ENCODE measurements around the gene C19orf67. TPM values are rescaled to one million over a fixed set of nuclear protein-coding genes. Genes with fewer than 3 reads are reported as not detected.

C19orf67 gene
- total and polyA plus RNA-seq, 2 of the 4 experiments (the other 2 are of a cell fraction), result not detected

- H2AFZ ChIP-seq (replicated peaks; ENCODE audit: low read length, poor library complexity), result no peak overlapping the region
- H3K9me1 ChIP-seq (ENCODE audit: insufficient read depth, low read length), result peaks cover 3% of the 10 kb centered on the region; the same call in 1 of the 2 replicates
- H3K36me3 ChIP-seq (ENCODE audit: control insufficient read depth, insufficient read depth, low read length), result peaks cover 48% of the 10 kb centered on the region
- H3K4me3 ChIP-seq (ENCODE audit: insufficient read depth, low read depth, low read length), result no peak overlapping the region
- H3K9ac ChIP-seq (ENCODE audit: low read depth, low read length), result no peak overlapping the region
- no peak overlapping the region for H4K5ac ChIP-seq (ENCODE audit: low read depth, low read length)
- no peaks in the 10 kb centered on the region for H4K20me1 ChIP-seq (ENCODE audit: insufficient read depth, low read length)
- H2AK5ac ChIP-seq (ENCODE audit: low read depth, low read length), result no peak overlapping the region
- no peak overlapping the region for H3K23ac ChIP-seq (ENCODE audit: low read depth, low read length)
- no peak overlapping the region for H3K27ac ChIP-seq (ENCODE audit: insufficient read depth, low read length)
- no peak overlapping the region for H3K4me2 ChIP-seq (ENCODE audit: low read depth, low read length)
- no peaks in the 10 kb centered on the region for H3K9me3 ChIP-seq (ENCODE audit: control insufficient read depth, insufficient read depth, low read length)
- dilution Hi-C loops (cut with HindIII; ENCODE audit: low sequenced_read_pairs, unreplicated experiment) (no loop called here), in situ Hi-C loops (cut with MboI; ENCODE audit: low sequenced_read_pairs) (no loop called here), intact Hi-C loops (cut with micrococcal nuclease) (no loop called here)
- DNase-seq (no peak), ATAC-seq (ENCODE audit: low read depth) (no peak)
- H4K8ac ChIP-seq (ENCODE audit: low read depth in 2 of 2, low read length in 2 of 2), result no peak overlapping the region
- H4K91ac ChIP-seq (ENCODE audit: insufficient read depth, low read depth, low read length), result no peak overlapping the region
- H2BK5ac ChIP-seq (ENCODE audit: low read depth, low read length, poor library complexity, severe bottlenecking), result no peak overlapping the region
- TF ChIP-seq MAFK (IDR thresholded peaks at IDR 0.05; ENCODE audit: low read depth, low read length) (no peak), CTCF (conservative IDR thresholded peaks at IDR 0.05; ENCODE audit: low read depth, low read length) (no peak), POLR2A (IDR thresholded peaks at IDR 0.05; ENCODE audit: low read depth, low read length) (no peak)
- H3K14ac ChIP-seq (replicated peaks; ENCODE audit: low read depth, low read length), result no peak overlapping the region
- POLR2A ChIA-PET (ENCODE audit: unreplicated experiment), result no interaction called here
- no peak overlapping the region for H3K18ac ChIP-seq (ENCODE audit: low read depth, low read length)
- H3K56ac ChIP-seq (ENCODE audit: extremely low read depth, insufficient read depth, low read length), result no peak overlapping the region
- WGBS, 2 experiments (ENCODE audit: extremely low coverage in 2 of 2, insufficient read length in 1 of 2), result 100% methylated on average over 1 of the region's 6 CpGs; no CpG with 5 or more reads in 1 of the 2 experiments
- no peaks in the 10 kb centered on the region for H3K4me1 ChIP-seq (ENCODE audit: control insufficient read depth, insufficient read depth, low read length)
- no TSS peak for BruUV-seq (replicated peaks)
- H3K4ac ChIP-seq (ENCODE audit: low read depth, low read length), result no peak overlapping the region
- no peak overlapping the region for H2AK9ac ChIP-seq (replicated peaks; ENCODE audit: low read depth, low read length, poor library complexity)
- CTCF ChIA-PET, result no interaction called here
- no peak overlapping the region for H2BK120ac ChIP-seq (ENCODE audit: low read depth, low read length)
- no peak overlapping the region for H2BK15ac ChIP-seq (ENCODE audit: low read depth, low read length)
- H2BK20ac ChIP-seq (ENCODE audit: low read depth, low read length), result no peak overlapping the region
- no peaks in the 10 kb centered on the region for H3K27me3 ChIP-seq (ENCODE audit: control insufficient read depth, insufficient read depth, low read length)
- peaks cover 0 to 3% of the 10 kb centered on the region in 2 experiments; a peak in 1 of 4 replicates for H3K79me1 ChIP-seq (ENCODE audit: low read depth in 1 of 2, low read length in 2 of 2)
Observed at GRCh38 chr19:14101003-14101545, 15.5 kb upstream of the C19orf67 start.

Measured in IMR-90 (cell line).